22Rv1 (cell line): ENCODE results near the gene FKBP1B.

Experiments
- ZFX ChIP-seq: fragments of 450-650 bp; IDR thresholded peaks from 2 replicates; pipeline ENCODE4 v1.6.1; 2017; ENCODE audit warnings: antibody characterized with exemption, borderline replicate concordance
- TF ChIP-seq, protein P1 (sequence below): fragments of 450-650 bp; IDR thresholded peaks from 2 replicates; pipeline ENCODE4 v1.5.1; 2017; ENCODE audit warnings: mild to moderate bottlenecking

DNA sequence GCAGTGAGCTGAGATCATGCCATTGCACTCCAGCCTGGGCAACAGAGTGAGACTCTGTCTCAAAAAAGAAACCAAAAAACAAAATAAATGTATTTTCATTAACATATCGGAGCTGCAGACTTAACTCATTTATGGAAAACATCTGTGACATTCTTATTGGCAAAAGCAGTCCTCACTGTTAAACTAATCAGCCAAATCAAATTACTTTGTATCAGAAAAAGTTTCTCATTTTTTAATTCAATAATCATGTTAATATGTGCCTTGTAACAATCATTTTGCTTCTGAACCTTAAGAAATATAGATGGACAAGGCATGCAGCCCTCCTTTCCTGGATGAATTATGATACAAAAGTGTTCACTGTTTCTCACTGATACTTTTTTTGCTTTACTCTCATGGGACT is 53.1 kb downstream of the FKBP1B start:
- TF ChIP-seq, protein P1, sequence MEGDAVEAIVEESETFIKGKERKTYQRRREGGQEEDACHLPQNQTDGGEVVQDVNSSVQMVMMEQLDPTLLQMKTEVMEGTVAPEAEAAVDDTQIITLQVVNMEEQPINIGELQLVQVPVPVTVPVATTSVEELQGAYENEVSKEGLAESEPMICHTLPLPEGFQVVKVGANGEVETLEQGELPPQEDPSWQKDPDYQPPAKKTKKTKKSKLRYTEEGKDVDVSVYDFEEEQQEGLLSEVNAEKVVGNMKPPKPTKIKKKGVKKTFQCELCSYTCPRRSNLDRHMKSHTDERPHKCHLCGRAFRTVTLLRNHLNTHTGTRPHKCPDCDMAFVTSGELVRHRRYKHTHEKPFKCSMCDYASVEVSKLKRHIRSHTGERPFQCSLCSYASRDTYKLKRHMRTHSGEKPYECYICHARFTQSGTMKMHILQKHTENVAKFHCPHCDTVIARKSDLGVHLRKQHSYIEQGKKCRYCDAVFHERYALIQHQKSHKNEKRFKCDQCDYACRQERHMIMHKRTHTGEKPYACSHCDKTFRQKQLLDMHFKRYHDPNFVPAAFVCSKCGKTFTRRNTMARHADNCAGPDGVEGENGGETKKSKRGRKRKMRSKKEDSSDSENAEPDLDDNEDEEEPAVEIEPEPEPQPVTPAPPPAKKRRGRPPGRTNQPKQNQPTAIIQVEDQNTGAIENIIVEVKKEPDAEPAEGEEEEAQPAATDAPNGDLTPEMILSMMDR: no peak
- TF ChIP-seq ZFX: no peak
